SK-N-MC (cell line): ENCODE data around the gene CFD.

Experiments used
- EZH2 ChIP-seq: fragments of 200-600 bp; sonication (generic); IDR thresholded peaks from one replicate; pipeline ENCODE4 v1.6.1; 2017; ENCODE audit warnings: antibody characterized with exemption
- POLR2AphosphoS5 ChIP-seq: IDR thresholded peaks from 2 replicates; pipeline ENCODE4 v1.6.1; 2012; ENCODE audit warnings: mild to moderate bottlenecking, low read depth, low read length, borderline replicate concordance

DNA sequence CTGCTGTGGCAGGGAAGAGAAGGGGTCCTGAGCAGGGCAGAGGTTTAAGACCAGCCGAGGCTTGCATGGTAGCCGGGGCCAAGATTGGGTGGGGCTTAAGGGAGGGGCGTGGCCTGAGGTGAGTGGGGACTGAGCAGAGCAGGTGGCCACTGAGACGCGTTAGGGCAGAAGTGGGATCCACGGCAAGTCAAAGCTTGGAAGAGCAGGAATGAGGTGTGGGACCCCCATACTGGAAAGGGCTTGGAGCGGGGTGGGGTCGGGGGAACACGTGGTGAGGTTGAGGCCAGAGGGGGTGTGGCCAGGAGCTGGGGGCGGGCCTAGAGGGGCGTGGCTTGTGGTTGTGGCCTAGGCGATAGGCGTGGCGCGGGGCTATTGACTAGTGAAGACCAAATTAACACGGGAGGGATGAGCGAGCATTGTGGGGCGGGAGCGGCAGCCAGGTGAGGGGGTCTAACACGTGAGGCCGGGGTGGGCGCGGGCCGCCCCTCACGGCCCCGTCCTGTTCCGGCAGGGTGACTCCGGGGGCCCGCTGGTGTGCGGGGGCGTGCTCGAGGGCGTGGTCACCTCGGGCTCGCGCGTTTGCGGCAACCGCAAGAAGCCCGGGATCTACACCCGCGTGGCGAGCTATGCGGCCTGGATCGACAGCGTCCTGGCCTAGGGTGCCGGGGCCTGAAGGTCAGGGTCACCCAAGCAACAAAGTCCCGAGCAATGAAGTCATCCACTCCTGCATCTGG lies 3.3 kb downstream of the CFD start:
- TF ChIP-seq POLR2AphosphoS5 (no peak), EZH2 (no peak)
